Activated CD8-positive, alpha-beta memory T cell treated with anti-CD3 and anti-CD28 coated beads, Interleukin-2, amount 10 ng/mL, durations not matched to agents 7 days and 5 days (primary cell): ENCODE data around the gene CAMTA1. TPM values are rescaled to one million over a fixed set of nuclear protein-coding genes. Genes with fewer than 3 reads are reported as not detected.
"Not testable (repeated sequence)": the region's sequence is repeated elsewhere in the genome, so short reads cannot be mapped to it uniquely, and the experiment has no call there.

ENCODE experiments used
- ATAC-seq: fragments of 150-1000 bp; cut with Tn5 transposase; one replicate; pipeline ENCODE4 v1.10.0; 2021; ENCODE audit warnings: moderate library complexity
- CTCF ChIA-PET: fragments of 350-600 bp; sonication (Branson Sonifier 250); formaldehyde crosslinking; loops from one replicate; lab custom pipeline; 2021; ENCODE audit warnings: antibody characterized with exemption; lab: Charles Lee
- DNase-seq: peaks from one replicate; pipeline ENCODE4 v3.0.0-alpha.2; 2020
- H3K27ac Mint-ChIP-seq: one replicate; pipeline ENCODE4 v1.8.0; 2021; ENCODE audit warnings: mild to moderate bottlenecking, mixed read lengths
- H3K27me3 Mint-ChIP-seq: one replicate; pipeline ENCODE4 v1.8.0; 2021; ENCODE audit warnings: mixed read lengths
- H3K36me3 Mint-ChIP-seq: one replicate; pipeline ENCODE4 v1.8.0; 2021; ENCODE audit warnings: mild to moderate bottlenecking, mixed read lengths
- H3K4me1 Mint-ChIP-seq: one replicate; pipeline ENCODE4 v1.8.0; 2021; ENCODE audit warnings: mixed read lengths
- H3K4me3 Mint-ChIP-seq: one replicate; pipeline ENCODE4 v1.8.0; 2021; ENCODE audit warnings: mild to moderate bottlenecking, moderate library complexity, mixed read lengths
- H3K9me3 Mint-ChIP-seq: one replicate; pipeline ENCODE4 v1.8.0; 2022; ENCODE audit warnings: low read depth, mixed read lengths
- total RNA-seq, 2 experiments: library from RNA; stranded (reverse); gene quantifications; one replicate each; pipeline ENCODE4 v1.2.3, GENCODE V29; 2021

Gene CAMTA1
- total RNA-seq, 2 experiments from 2014 or later: 42.8 to 43.2 TPM

GRCh38 chr1:7591565-7591964, 806.3 kb downstream of the CAMTA1 start:
- H3K27me3 Mint-ChIP-seq: no peaks in the 10 kb centered on the region
- CTCF ChIA-PET: no interaction called here
- H3K4me1 Mint-ChIP-seq: no peaks in the 10 kb centered on the region
- ATAC-seq: no peak
- H3K27ac Mint-ChIP-seq: no peak overlapping the region
- no peak overlapping the region for H3K4me3 Mint-ChIP-seq
- no peaks in the 10 kb centered on the region for H3K36me3 Mint-ChIP-seq
- H3K9me3 Mint-ChIP-seq: no peaks in the 10 kb centered on the region
- DNase-seq: no peak

- Mint-ChIP-seq H3K27me3 (no peaks in the 10 kb centered on the region), H3K9me3 (no peaks in the 10 kb centered on the region), H3K4me3 (no peak overlapping the region), H3K4me1 (no peaks in the 10 kb centered on the region), H3K27ac (no peak overlapping the region), H3K36me3 (no peaks in the 10 kb centered on the region)
- CTCF ChIA-PET: interaction anchor here (1.0 kb wide), 1 partner anchor 52 kb away, joined by 3 read pairs; no protein-coding TSS in a partner anchor
- ATAC-seq (no peak), DNase-seq (no peak)
These were observed 807.0 kb downstream of the CAMTA1 start for GRCh38 chr1:7592120-7592798.

DNA sequence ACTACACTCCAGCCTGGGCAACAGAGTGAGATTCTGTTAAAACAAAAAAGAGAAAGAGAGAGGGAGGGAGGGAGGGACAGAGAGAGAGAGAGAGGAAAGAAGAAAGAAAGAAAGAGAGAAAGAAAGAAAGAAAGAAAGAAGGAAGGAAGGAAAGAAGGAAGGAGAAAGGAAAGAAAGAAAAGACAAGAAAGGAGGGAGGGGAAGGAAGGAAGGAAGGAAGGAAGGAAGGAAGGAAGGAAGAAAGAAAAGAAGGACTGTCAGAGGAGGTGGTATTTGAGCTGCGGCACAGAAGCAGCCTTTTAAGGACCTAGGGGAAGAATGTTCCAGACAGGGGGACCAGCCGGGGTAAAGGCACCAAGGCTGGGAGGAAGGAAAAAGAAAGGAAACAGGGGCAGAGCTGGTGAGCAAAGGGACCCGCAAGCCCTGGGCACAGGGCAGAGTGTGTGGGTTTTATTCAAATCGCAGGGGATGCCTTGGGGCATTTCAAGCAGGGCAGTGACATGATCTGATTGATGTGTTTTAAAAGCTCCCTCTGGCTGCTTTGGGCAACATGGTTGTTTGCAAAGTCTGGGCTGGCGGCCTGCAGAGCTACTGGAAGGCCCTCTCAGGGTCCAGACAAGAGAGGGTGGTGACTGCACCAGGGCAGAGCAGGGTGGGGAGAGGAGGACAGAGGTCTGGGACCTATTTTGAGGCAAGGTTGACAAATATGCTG, 808.9 kb downstream of the CAMTA1 start:
- ATAC-seq (no peak), DNase-seq (no peak)
- no peaks in the 10 kb centered on the region for H3K36me3 Mint-ChIP-seq
- H3K27ac Mint-ChIP-seq: no peak overlapping the region
- no peaks in the 10 kb centered on the region for H3K9me3 Mint-ChIP-seq
- no peaks in the 10 kb centered on the region for H3K27me3 Mint-ChIP-seq
- CTCF ChIA-PET: no interaction called here
- no peaks in the 10 kb centered on the region for H3K4me1 Mint-ChIP-seq
- H3K4me3 Mint-ChIP-seq: no peak overlapping the region

GRCh38 chr1:7594714-7595295, 809.6 kb downstream of the CAMTA1 start:
- Mint-ChIP-seq H3K4me1 (no peaks in the 10 kb centered on the region), H3K27ac (no peak overlapping the region), H3K36me3 (no peaks in the 10 kb centered on the region), H3K9me3 (no peaks in the 10 kb centered on the region), H3K27me3 (no peaks in the 10 kb centered on the region), H3K4me3 (no peak overlapping the region)
- no peak for DNase-seq
- CTCF ChIA-PET: no interaction called here
- ATAC-seq: no peak

DNA sequence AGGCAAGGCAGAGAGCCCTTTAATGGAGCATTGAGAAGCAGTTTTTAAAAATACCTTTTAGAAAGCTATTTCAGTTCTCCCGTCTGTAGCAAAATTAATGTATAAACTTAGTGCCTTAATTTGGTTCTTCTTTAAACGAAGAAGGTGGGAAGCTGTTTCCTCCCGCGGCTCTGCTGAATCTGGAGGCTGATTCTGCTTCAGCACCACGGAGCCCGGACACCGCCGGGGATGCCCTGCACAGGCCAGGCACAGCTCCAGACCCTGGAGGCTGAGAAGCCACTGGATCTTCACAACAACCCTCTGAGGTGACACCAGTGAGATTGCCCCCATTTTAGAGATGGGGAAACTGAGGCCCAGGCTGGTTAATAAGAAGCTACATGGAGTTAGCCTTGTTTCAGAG, 810.1 kb downstream of the CAMTA1 start:
- CTCF ChIA-PET: no interaction called here
- no peak overlapping the region for H3K27ac Mint-ChIP-seq
- no peaks in the 10 kb centered on the region for H3K27me3 Mint-ChIP-seq
- H3K4me1 Mint-ChIP-seq: no peaks in the 10 kb centered on the region
- DNase-seq: no peak
- H3K4me3 Mint-ChIP-seq: no peak overlapping the region
- H3K9me3 Mint-ChIP-seq: no peaks in the 10 kb centered on the region
- ATAC-seq: no peak
- no peaks in the 10 kb centered on the region for H3K36me3 Mint-ChIP-seq

GRCh38 chr1:7596126-7596965, 811.1 kb downstream of the CAMTA1 start:
- Mint-ChIP-seq H3K36me3 (no peaks in the 10 kb centered on the region), H3K4me3 (no peak overlapping the region), H3K27me3 (no peaks in the 10 kb centered on the region), H3K4me1 (no peaks in the 10 kb centered on the region), H3K9me3 (no peaks in the 10 kb centered on the region), H3K27ac (no peak overlapping the region)
- ATAC-seq: no peak
- CTCF ChIA-PET: no interaction called here
- DNase-seq: no peak

GRCh38 chr1:7598058-7598457, 812.8 kb downstream of the CAMTA1 start:
- H3K36me3 Mint-ChIP-seq, H3K4me3 Mint-ChIP-seq, DNase-seq, H3K4me1 Mint-ChIP-seq, ATAC-seq, H3K27me3 Mint-ChIP-seq, H3K9me3 Mint-ChIP-seq, CTCF ChIA-PET, H3K27ac Mint-ChIP-seq: not testable (repeated sequence)

DNA sequence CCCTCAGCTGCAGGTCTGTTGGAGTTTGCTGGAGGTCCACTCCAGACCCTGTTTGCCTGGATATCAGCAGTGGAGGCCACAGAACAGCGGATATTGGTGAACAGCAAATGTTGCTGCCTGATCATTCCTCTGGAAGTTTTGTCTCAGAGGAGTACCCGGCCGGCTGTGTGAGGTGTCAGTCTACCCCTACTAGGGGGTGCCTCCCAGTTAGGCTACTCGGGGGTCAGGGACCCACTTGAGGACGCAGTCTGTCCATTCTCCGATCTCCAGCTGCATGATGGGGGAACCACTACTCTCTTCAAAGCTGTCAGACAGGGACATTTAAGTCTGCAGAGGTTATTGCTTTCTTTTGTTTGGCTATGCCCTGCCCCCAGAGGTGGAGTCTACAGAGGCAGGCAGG, 819.7 kb downstream of the CAMTA1 start:
- H3K4me1 Mint-ChIP-seq, H3K9me3 Mint-ChIP-seq, CTCF ChIA-PET, H3K4me3 Mint-ChIP-seq, H3K27ac Mint-ChIP-seq, ATAC-seq, H3K36me3 Mint-ChIP-seq, H3K27me3 Mint-ChIP-seq, DNase-seq: not testable (repeated sequence)

GRCh38 chr1:7606096-7606495, 820.8 kb downstream of the CAMTA1 start:
- Mint-ChIP-seq H3K4me1 (no peaks in the 10 kb centered on the region), H3K27ac (no peak overlapping the region), H3K9me3 (no peaks in the 10 kb centered on the region), H3K27me3 (peaks cover 4% of the 10 kb centered on the region), H3K36me3 (no peaks in the 10 kb centered on the region), H3K4me3 (no peak overlapping the region)
- CTCF ChIA-PET: no interaction called here
- no peak for DNase-seq
- no peak for ATAC-seq

DNA sequence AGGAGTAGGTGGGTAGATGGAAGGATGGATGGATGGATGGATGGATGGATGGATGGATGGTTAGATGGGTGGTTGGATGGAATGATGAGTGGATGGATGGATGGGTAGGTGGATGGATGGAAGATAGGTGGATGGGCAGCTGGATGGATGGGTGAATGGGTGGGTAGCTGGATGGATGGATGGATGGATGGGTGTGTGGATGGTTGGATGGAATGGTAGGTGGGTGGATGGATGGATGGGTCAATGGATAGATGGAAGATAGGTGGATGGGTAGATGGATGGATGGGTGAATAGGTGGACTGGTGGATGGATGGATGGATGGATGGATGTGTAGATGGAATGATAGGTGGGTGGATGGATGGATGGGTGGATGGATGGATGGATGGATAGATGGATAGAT, 821.8 kb downstream of the CAMTA1 start:
- peaks cover 4% of the 10 kb centered on the region for H3K27me3 Mint-ChIP-seq
- no peaks in the 10 kb centered on the region for H3K4me1 Mint-ChIP-seq
- no peak for ATAC-seq
- H3K36me3 Mint-ChIP-seq: no peaks in the 10 kb centered on the region
- H3K27ac Mint-ChIP-seq: no peak overlapping the region
- H3K4me3 Mint-ChIP-seq: no peak overlapping the region
- CTCF ChIA-PET: no interaction called here
- DNase-seq: no peak
- H3K9me3 Mint-ChIP-seq: no peaks in the 10 kb centered on the region

- no peak for DNase-seq
These were observed 823.5 kb downstream of the CAMTA1 start for GRCh38 chr1:7608628-7609305.

GRCh38 chr1:7609311-7609994, 824.2 kb downstream of the CAMTA1 start:
- no peaks in the 10 kb centered on the region for H3K27me3 Mint-ChIP-seq
- ATAC-seq (no peak), DNase-seq (no peak)

More at GRCh38 chr1:7608628-7609305, 823.5 kb downstream of the CAMTA1 start:
- CTCF ChIA-PET: no interaction called here
- no peak for ATAC-seq
- Mint-ChIP-seq H3K27ac (no peak overlapping the region), H3K27me3 (no peaks in the 10 kb centered on the region), H3K36me3 (no peaks in the 10 kb centered on the region), H3K9me3 (no peaks in the 10 kb centered on the region), H3K4me1 (no peaks in the 10 kb centered on the region), H3K4me3 (no peak overlapping the region)

More at GRCh38 chr1:7609311-7609994, 824.2 kb downstream of the CAMTA1 start:
- Mint-ChIP-seq H3K27ac (no peak overlapping the region), H3K9me3 (no peaks in the 10 kb centered on the region), H3K36me3 (no peaks in the 10 kb centered on the region), H3K4me3 (no peak overlapping the region), H3K4me1 (no peaks in the 10 kb centered on the region)
- CTCF ChIA-PET: no interaction called here
